RWPE2 (cell line): Measurements from ENCODE around the gene DAGLA.

ENCODE experiments used
- ATAC-seq: fragments of 200-7000 bp; cut with Tn5 transposase; 3 replicates; pipeline ENCODE4 v1.9.1; 2021; ENCODE audit warnings: low read depth
- DNase-seq: peaks from one replicate; pipeline ENCODE4 v3.0.0-alpha.2; 2020; ENCODE audit warnings: low spot score
- H3K27ac ChIP-seq: fragments of 450-650 bp; 2 replicates; pipeline ENCODE4 v1.5.1; 2017; ENCODE audit warnings: mild to moderate bottlenecking; ENCODE audit not compliant: poor library complexity, severe bottlenecking
- H3K27me3 ChIP-seq: fragments of 250-450 bp; sonication (Bioruptor Pico); 2 replicates; pipeline ENCODE4 v1.5.1; 2021; ENCODE audit warnings: mild to moderate bottlenecking, moderate library complexity; ENCODE audit not compliant: insufficient read depth, poor library complexity, severe bottlenecking
- H3K36me3 ChIP-seq: fragments of 250-450 bp; sonication (Bioruptor Pico); 2 replicates; pipeline ENCODE4 v1.5.1; 2020; ENCODE audit warnings: low read depth, mild to moderate bottlenecking, moderate library complexity
- H3K4me1 ChIP-seq: fragments of 250-450 bp; sonication (Bioruptor Pico); 2 replicates; pipeline ENCODE4 v1.5.1; 2021; ENCODE audit warnings: mild to moderate bottlenecking, moderate library complexity; ENCODE audit not compliant: insufficient read depth, poor library complexity, severe bottlenecking
- H3K4me3 ChIP-seq: fragments of 250-450 bp; sonication (Bioruptor Pico); 2 replicates; pipeline ENCODE4 v1.5.1; 2021; ENCODE audit warnings: mild to moderate bottlenecking, moderate library complexity; ENCODE audit not compliant: severe bottlenecking
- H3K9me3 ChIP-seq: fragments of 250-450 bp; sonication (Bioruptor Pico); 2 replicates; pipeline ENCODE4 v1.5.1; 2021; ENCODE audit warnings: mild to moderate bottlenecking, moderate library complexity; ENCODE audit not compliant: severe bottlenecking
- CTCF ChIP-seq: fragments of 450-650 bp; IDR thresholded peaks from one replicate; pipeline ENCODE4 v1.5.1; 2017; ENCODE audit warnings: mild to moderate bottlenecking, moderate library complexity; ENCODE audit not compliant: poor library complexity, severe bottlenecking

Gene DAGLA

GRCh38 chr11:61695917-61696316 lies 15.7 kb downstream of the DAGLA start:
- Histone ChIP-seq H3K27me3 (no peaks in the 10 kb centered on the region), H3K4me1 (peaks cover 52% of the 10 kb centered on the region), H3K36me3 (no peaks in the 10 kb centered on the region), H3K27ac (peak overlapping the region; percentile 43), H3K9me3 (no peaks in the 10 kb centered on the region), H3K4me3 (no peak overlapping the region)
- peak; percentile 16 for TF ChIP-seq CTCF
- DNase-seq, result peak; percentile 85
- ATAC-seq, result peak; percentile 42

- DNase-seq (no peak), ATAC-seq (no peak)
- TF ChIP-seq CTCF, result no peak
- peak overlapping the region; percentile 43 for H3K27ac ChIP-seq
- H3K4me3 ChIP-seq, result no peak overlapping the region
- peaks cover 52% of the 10 kb centered on the region for H3K4me1 ChIP-seq
- H3K36me3 ChIP-seq, result no peaks in the 10 kb centered on the region
- H3K27me3 ChIP-seq, result no peaks in the 10 kb centered on the region
- no peaks in the 10 kb centered on the region for H3K9me3 ChIP-seq
Measured at GRCh38 chr11:61696602-61697001, 16.4 kb downstream of the DAGLA start.

- ATAC-seq (peak; percentile 66), DNase-seq (peak; percentile 89)
- Histone ChIP-seq H3K36me3 (no peaks in the 10 kb centered on the region), H3K27me3 (no peaks in the 10 kb centered on the region), H3K9me3 (no peaks in the 10 kb centered on the region), H3K4me1 (peaks cover 52% of the 10 kb centered on the region), H3K4me3 (no peak overlapping the region), H3K27ac (peak overlapping the region; percentile 43)
- no peak for TF ChIP-seq CTCF
Measured at GRCh38 chr11:61697078-61697502, 16.9 kb downstream of the DAGLA start.

GRCh38 chr11:61697764-61698163 lies 17.6 kb downstream of the DAGLA start:
- no peak for TF ChIP-seq CTCF
- Histone ChIP-seq H3K36me3 (no peaks in the 10 kb centered on the region), H3K4me1 (peaks cover 52% of the 10 kb centered on the region), H3K9me3 (no peaks in the 10 kb centered on the region), H3K27me3 (no peaks in the 10 kb centered on the region), H3K4me3 (no peak overlapping the region), H3K27ac (peak overlapping the region; percentile 43)
- DNase-seq (no peak), ATAC-seq (no peak)

- H3K27ac ChIP-seq, result peak overlapping the region; percentile 61
- no peak overlapping the region for H3K4me3 ChIP-seq
- H3K36me3 ChIP-seq, result no peaks in the 10 kb centered on the region
- peaks cover 52% of the 10 kb centered on the region for H3K4me1 ChIP-seq
- H3K27me3 ChIP-seq, result no peaks in the 10 kb centered on the region
- ATAC-seq (no peak), DNase-seq (no peak)
- H3K9me3 ChIP-seq, result no peaks in the 10 kb centered on the region
- TF ChIP-seq CTCF, result no peak
Measured at GRCh38 chr11:61698173-61698948, 18.2 kb downstream of the DAGLA start.
